GM19463 (cell line): Measurements from ENCODE around the gene PPTC7.
"Not testable (repeated sequence)": the region's sequence is repeated elsewhere in the genome, so short reads cannot be mapped to it uniquely, and the experiment has no call there.

Experiments
- ATAC-seq: cut with Tn5 transposase; IDR thresholded peaks from one replicate; pipeline ENCODE4 v1.9.1; 2021; ENCODE audit warnings: mild to moderate bottlenecking, moderate library complexity; ENCODE audit not compliant: unreplicated experiment

The PPTC7 gene

DNA sequence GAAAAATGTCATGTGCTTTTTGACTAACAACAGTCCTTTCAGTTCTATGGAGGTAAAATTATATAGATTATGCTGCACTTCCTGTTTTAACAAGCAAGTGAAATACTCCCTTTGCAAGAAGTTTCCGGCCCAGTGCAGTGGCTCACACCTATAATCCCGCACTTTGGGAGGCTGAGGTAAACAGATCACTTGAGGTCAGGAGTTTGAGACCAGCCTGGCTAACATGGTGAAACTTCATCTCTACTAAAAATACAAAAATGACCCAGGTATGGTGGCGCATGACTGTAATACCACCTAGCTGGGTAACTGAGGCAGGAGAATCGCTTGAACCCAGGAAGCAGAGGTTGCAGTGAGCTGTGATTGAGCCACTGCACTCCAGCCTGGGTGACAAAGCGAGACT lies 20.7 kb downstream of the PPTC7 start:
- ATAC-seq, result not testable (repeated sequence)

DNA sequence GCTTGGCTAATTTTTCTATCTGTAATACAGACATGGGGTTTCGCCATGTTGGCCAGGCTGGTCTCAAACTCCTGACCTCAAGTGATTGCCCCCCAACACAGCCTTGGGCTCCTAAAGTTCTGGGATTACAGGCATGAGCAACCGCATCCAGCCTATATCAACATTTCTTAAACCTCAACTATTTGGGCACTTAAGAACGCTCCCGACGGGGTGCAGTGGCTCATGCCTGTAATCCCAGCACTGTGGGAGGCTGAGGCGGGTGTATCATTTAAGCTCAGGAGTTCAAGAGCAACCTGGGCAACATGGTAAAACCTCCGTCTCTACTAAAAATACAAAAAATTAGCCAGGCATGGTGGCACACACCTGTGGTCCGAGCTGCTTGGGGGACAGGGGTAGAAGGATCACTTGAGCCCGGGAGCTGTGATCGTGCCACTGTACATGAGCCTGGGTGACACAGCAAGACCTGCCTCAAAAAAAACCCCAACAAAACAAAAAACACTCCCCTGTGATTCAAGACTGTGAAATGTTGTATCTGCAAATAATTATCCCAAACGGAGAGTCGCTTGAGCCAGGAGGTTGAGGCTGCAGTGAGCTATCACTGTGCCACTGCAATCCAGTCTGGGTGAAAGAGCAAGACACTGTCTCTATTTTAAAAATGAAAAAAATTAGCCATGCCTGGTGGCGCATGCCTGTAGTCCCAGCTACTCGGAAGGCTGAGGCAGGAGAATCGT lies 21.5 kb downstream of the PPTC7 start:
- no peak for ATAC-seq

DNA sequence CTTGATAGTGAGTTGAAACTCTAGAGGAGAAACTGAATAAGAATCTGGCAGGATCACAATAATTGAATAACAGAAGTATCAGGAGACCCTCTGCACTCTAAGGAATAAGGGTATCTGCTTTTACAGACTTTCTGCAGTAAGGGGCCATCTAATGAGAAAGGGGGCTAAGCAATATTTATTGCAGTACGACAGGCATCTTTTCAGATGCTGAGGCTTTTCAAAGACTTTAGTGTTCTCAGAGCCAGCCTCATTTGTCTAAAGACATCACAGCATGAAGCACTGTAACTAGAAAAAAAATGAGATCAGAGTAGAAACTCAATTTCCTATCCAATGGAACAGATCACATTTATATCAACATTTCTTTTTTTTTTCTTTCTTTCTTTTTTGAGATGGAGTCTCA lies 22.2 kb downstream of the PPTC7 start:
- no peak for ATAC-seq

DNA sequence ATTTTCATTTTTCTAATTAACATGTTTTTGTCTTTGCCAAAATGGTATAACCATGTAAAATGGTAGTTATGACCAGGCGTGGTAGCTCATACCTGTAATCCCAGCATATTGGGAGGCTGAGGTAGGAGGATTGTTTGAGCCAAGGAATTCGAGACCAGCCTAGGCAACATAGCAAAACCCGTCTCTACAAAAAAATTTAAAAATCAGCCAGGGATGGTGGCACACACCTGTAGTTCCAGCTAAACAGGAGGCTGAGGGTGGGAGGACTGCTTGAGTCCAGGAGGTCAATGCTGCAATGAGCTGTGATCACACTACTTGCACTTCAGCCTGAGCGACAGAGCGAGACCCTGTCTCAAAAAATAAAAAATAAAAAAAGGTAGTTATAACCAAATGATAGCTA lies 23.1 kb downstream of the PPTC7 start:
- ATAC-seq, result no peak

DNA sequence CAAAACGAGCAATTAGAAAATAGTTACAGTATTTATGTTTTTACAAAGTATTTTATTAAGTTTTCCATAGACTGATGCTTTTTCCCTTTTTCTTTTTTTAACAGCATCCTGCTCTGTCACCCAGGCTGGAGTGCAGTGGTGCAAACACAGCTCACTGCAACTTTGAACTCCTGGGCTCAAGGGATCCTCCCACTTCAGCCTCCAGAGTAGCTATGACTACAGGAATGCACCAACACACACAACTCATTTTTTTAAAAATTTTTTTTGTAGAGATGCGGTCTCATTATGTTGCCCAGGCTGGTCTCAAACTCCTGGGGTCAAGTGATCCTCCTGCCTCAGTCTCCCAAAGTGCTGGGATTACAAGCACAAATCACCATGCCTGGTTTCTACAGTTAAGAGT lies 24.2 kb downstream of the PPTC7 start:
- ATAC-seq, result not testable (repeated sequence)

DNA sequence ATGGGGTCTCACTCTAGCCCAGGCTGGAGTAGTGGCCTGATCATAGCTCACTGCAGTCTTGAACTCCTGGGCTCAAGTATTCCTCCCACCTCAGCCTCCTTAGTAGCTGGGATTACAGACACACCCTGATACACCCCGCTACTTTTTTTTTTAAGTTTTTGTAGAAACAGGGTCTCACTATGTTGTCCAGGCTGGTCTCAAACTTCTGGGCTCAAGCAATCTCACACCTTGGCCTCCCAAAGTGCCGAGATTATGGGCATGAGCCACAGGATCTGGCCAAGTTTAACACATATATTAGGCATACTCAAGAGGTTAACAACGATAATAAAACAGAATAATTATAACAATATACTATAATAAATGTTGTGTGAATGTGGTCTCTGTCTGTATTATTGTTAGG lies 25.8 kb downstream of the PPTC7 start:
- ATAC-seq, result no peak

DNA sequence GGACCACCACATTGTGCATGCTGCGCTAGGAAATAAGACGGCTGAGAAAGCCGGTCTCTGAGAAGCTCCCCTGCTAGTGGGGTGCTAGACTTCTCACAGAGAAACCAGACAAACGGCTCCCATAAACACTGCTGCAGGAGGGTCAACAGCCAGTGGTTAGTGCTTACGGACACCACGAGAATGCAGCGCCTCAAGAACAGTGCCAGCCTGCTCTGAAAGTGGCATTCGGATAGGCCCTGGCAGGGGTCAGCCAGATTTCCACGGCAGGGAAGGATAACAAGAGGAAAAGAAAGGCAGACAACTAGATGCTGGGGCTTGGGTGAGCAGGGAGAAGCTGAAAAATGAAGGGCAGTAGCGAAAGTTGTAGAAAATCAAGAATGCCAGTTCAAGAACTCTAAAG lies 26.4 kb downstream of the PPTC7 start:
- ATAC-seq, result no peak

DNA sequence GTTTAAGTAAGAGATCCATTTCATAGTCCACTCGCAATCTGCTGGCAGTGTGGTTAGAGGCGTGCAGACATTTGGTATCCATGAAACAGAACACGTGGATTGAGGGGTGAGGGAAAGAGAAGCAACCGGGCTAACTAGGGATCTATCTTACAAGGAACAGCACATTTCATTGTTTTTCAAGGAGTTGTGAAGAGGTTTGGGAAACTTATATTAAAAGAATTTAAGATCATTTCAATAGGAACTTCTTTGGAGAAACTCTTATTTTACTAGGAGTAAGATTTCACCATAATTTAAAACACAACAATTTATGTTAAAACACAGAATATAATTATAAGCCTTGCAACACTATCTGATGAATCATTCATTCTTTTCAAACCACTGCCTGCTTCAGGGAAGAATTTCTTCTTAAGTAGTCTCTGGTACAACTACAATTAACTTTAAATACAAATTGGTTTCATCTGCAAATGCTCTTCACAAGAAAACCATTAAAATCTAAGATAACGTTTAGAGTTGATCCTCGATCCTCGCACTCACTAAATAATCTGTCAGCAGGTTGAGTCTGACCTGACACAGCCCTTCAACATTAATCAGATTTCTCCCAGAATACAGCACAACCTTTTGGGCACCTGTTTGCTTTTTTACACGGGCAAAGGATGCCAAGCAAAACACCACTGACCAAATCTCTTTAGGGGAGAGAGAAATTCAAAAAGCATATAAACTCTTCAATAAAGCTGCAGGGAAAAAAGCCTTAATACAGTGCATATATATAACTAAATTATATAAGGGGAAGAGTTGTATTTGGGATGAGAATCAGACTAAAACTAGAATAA lies 27.3 kb downstream of the PPTC7 start:
- no peak for ATAC-seq

DNA sequence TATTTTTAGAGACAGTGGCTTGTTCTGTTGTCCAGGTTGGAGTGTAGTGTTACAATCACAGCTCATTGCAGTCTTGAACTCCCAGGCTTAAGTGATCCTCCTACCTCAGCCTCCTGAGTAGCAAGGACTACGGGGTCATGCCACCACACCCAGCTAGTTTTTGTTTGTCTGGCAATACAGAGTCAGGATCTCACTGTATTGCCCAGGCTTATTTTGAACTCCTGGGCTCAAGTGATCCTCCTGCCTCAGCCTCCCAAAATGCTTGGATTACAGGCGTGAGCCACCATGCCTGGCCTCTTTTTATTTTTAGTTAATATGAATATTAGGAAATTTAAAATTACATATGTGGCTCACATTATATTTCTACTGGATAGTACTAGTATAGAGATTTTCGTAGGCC lies 28.9 kb downstream of the PPTC7 start:
- no peak for ATAC-seq

DNA sequence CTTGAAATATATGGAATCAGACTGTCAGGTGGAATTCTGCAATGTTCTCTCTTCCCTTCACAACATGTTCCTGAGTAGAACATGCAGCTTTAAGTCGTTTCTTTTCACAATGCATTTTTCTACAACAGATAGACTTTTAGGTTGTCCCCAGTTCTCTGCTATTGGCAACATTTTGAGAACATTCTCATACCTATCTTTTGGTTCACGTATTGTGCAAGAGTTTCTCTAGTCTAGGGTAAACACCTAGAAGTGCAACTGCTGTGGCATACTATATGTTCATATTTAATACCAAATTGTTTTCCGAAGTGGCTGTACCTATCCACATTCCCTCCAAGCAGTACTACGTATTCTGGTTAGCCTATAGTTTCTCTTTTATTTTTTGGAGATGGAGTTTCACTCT lies 32.1 kb downstream of the PPTC7 start:
- ATAC-seq, result no peak

DNA sequence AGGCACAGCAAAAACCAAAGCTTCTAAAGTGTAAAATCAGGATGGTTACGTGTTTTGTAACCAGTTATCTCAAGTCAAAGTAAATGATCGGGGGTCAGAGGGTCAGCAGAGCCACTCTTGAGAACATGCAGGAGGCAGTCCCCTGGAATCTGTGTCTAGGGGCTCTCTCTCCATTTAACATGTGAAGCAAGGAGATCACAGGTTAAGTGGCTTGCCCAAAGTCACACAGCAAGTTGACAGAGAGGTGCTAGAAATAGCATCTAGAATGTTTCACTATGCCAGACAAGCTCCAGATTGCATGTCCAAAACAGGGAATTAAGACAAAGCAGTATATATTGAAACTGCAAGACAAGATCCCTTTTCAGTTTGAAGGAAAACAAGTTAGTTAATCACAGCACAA lies 33.4 kb downstream of the PPTC7 start:
- ATAC-seq, result no peak

DNA sequence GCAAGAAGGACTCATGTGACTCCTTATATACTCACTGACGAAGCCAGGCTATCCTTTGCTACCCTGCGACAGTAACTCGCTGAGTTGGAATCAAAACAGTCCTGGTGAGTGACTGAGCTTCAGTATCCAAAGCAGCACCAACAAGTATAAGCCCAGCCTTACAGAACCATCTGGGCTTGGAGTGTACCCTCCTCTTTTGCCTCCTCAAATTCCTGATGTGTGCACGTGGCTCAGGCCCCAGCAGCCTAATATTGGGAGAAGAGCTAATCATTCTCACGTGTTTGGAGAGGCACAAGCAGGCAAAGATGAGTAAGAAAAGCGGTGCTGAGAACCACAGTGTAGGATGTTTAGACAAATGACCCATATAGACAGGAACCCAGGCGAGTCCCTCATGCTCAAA lies 34.4 kb downstream of the PPTC7 start:
- ATAC-seq, result no peak

DNA sequence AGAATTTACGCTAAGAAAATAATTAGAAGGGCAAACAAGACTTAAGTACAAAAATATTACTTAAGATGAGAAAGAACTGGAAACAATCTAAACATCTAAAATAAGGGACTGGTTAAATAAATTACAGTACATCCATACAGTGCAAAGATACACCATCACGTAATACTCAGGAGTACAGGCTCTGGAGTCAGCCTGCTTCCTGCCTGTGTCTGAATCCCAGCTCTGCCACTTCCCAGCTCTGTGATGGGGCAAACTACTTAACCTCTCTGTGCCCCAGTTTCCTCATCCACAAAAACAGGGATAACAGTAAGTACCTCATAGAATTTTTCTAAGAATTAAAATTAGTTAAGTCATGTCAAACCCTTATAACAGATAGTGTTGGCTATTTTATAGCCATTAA lies 36.0 kb downstream of the PPTC7 start:
- no peak for ATAC-seq

DNA sequence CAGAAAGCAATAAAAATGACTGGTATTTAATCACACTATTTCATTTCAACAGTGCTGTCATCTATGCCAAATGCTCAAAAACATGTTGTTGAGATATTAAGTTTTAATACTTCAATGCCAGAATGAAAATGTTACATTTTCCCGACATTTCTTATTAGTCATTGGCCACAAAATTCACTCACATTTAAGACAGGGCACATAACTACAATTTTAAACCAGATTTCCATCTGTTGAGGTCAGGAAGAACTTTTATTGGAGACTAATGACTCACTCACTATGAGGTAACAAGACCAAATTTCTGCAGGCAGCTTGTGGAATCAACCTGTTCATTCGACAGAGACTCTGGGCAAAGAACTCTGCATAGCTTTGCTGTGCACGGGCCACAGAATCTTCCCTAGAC lies 36.8 kb downstream of the PPTC7 start:
- no peak for ATAC-seq

DNA sequence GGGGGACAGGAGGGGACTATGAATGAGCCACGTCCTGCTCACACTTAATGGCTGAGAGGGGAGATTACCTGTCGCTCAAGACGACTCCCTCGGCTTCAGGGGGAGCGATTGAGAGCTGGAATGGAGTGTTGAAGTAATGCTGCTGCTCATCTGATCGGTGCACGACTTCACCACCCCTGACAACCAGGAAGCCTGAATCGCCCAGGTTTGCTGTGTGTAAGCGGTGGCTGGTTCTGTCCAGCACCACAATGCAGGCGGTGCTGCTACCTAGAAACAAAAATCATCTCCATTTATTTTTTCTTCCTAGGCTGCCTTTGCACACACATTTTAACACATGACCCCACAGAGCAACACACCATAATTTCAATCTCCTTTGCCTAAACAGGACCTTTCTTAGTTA lies 37.3 kb downstream of the PPTC7 start:
- ATAC-seq, result no peak

DNA sequence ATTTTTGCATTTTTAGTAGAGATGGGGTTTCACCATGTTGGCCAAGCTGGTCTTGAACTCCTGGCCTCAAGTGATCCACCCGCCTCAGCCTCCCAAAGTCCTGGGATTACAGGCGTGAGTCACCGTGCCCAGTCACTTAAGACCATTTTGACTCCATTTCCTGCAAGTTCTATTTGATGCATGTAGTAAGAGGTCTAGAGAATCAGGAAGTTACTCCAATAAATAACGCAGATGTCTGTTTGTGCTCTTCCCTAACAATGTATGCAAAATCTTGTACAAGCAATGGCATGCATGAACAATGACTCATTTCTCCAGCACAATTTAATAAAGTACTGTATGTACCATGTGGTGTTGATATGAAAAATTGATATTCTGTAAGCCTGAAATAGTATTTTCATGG lies 37.9 kb downstream of the PPTC7 start:
- ATAC-seq, result not testable (repeated sequence)

DNA sequence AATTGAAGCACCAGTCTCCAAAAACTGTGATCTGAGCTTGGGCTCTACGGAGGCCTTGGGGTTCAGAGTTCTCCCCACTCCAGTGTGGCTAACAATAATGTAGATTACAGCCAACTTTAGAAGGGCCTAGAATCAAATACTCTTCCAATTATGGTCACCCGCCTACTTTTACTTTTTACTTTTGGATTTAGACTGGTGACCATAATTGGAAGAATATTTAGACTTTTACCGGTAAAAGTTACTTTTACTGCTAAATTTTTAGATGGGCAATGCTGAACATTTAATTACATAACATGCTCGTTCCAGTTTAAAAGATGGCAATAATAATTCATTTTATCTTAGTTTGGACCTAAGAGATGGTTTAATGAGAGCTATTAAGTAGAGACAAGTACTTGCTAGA lies 39.2 kb downstream of the PPTC7 start:
- ATAC-seq, result no peak

DNA sequence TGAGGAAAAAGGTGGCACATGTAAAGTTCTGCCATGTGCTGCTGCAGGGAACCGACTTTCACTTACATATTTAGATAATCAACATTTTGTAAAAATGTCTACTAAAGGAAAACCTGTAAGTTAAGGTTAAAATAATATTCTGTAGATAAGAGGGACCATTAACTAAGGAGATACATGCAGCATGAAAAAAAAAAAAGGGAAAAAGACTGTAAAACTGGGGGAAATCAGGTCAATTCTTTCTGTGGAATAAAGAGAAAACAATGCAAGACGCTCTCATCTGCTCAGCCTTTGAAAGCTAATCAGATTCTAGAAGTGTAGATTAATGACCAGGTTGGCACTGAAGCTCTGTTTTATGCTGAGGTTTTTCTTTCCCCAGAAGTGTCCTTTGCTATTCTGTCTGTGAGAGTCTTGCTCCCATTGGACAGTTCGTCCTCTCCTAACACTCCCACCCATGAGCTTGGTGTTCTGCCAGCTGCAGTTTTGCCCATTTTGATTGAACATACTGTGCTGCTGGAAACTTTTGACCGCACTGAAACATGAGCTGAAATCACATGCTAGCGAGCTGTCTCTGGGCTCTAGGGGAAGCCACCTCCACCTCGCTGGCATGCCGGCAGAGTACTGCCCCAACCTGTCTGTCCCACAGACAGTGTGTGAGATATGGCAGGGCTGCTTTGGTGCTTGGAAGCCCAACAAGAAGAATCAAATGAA lies 39.7 kb downstream of the PPTC7 start:
- no peak for ATAC-seq

DNA sequence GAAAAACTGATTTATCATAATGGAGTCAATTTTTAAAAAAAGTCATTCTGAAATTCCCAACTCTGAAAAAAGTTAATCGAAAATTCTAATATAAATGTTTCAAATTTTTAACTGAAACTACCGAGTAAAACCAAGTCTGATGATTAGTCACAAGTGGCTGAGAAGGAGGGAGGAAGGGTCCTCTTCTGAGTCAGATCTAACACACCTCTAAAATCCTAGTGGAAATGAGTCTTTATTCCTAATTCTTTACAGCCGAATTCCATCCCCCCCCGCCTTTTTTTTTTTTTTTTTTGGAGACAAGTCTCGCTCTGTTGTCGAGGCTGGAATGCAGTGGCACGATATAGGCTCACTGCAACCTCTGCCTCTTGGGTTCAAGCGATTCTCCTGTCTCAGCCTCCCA lies 43.1 kb downstream of the PPTC7 start:
- no peak for ATAC-seq

DNA sequence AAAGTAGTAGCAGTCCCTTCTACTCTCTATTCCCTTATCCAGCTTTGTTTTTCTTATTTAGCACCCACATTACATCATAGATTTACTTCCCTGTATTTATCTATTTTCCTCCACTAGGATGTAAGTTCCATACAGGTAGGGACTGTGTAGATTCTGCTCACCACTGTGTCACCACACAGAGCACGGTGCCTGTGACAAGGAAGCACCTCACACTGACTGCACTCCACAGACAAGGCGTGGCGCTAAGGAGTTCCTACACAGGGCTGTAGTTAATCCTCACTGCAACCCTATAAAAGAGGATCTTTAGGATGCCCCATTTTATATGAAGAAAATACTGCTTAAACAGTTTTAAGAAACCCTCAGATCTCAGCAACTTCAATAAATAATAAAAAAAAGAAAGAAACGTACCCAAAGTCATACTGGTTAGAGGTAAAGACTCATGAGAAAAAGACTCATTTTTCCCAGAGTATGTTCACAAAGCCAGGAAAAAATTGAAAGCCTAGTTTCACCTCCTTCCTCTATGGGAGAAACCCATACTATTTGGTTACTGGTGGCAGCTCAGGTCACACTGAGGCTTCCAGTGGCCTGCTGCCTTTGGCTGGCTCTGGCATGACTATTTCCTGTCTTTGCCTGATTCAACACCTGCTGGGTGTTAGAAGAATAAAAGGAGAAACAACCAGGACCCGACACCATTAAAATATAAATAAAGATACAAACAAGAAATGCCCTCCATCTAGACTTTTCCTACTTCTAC lies 44.1 kb downstream of the PPTC7 start:
- no peak for ATAC-seq
